HepG2 (cell line): Measurements from ENCODE around the gene OS9. TPM values are rescaled to one million over a fixed set of nuclear protein-coding genes. Genes with fewer than 3 reads are reported as not detected.

ENCODE experiments used
- ATAC-seq: fragments of 200-7000 bp; cut with Tn5 transposase; 3 replicates; pipeline ENCODE4 v1.9.1; 2020; ENCODE audit warnings: mild to moderate bottlenecking, moderate library complexity
- BruUV-seq: library from RNA; stranded (reverse); fragments of 400-500 nt; replicated peaks from 2 replicates; lab custom pipeline; 2021; lab: Mats Ljungman, UMichigan
- CTCF ChIA-PET: fragments of 300-600 bp; formaldehyde crosslinking; extraction: SDS; loops from one replicate; lab custom pipeline; 2021; ENCODE audit warnings: low total read pairs, inconsistent platforms, low intra/inter-chr PET ratio; lab: Yijun Ruan, JAX
- POLR2A ChIA-PET: fragments of 350-600 bp; sonication (Branson Sonifier 250); formaldehyde crosslinking; loops from one replicate; lab custom pipeline; 2020; ENCODE audit warnings: antibody characterized with exemption, inconsistent platforms; lab: Yijun Ruan, JAX
- DNase-seq: peaks from one replicate; pipeline ENCODE4 v3.0.0-alpha.2; 2015; ENCODE audit warnings: low spot score
- FAIRE-seq: peaks from 3 replicates; lab custom pipeline; 2011; peaks lifted over from hg19 to GRCh38; lab: Jason Lieb, UNC
- H2AFZ ChIP-seq: one replicate; pipeline ENCODE4 v1.6.1; 2011; ENCODE audit warnings: low read length, inconsistent platforms
- H3K27ac ChIP-seq: fragments of 300-600 bp; 3 replicates; pipeline ENCODE4 v1.8.0; 2011; ENCODE audit warnings: mixed run types, mild to moderate bottlenecking, mixed read lengths, low read length, inconsistent platforms; ENCODE audit not compliant: insufficient read depth; ENCODE audit errors: extremely low read length
- H3K27me3 ChIP-seq, 2 experiments: fragments of 200-600 bp in 1 of 2; 2 replicates in 1 of 2; 3 replicates in 1 of 2; pipeline versions ENCODE4 v1.6.0 to v1.8.0; 2011; ENCODE audit warnings: low read length in 2 of 2, mild to moderate bottlenecking in 2 of 2, moderate library complexity in 2 of 2, inconsistent platforms in 1 of 2; ENCODE audit not compliant: insufficient read depth in 2 of 2, control insufficient read depth in 1 of 2
- H3K36me3 ChIP-seq, 2 experiments: fragments of 200-600 bp in 1 of 2; replicated peaks in 1 of 2; 2 replicates in 1 of 2; 3 replicates in 1 of 2; pipeline versions ENCODE4 v1.5.1 to v1.8.0; 2011; ENCODE audit warnings: low read length in 2 of 2, inconsistent platforms in 1 of 2; ENCODE audit not compliant: insufficient read depth in 2 of 2, control insufficient read depth in 1 of 2
- H3K4me1 ChIP-seq: 2 replicates; pipeline ENCODE4 v1.5.1; 2012; ENCODE audit warnings: low read length, inconsistent platforms; ENCODE audit not compliant: insufficient read depth
- H3K4me2 ChIP-seq: 2 replicates; pipeline ENCODE4 v1.6.0; 2011; ENCODE audit warnings: low read depth, low read length, inconsistent platforms
- H3K4me3 ChIP-seq, 3 experiments: fragments of 200-600 bp in 1 of 3; sonication (generic), shearing (Covaris generic) in 1 of 3; replicated peaks in 1 of 3; 2 replicates each; pipeline ENCODE4 v1.5.1; 2011 to 2016; ENCODE audit warnings: low read length in 3 of 3, inconsistent platforms in 2 of 3, low read depth in 2 of 3, mild to moderate bottlenecking in 2 of 3, control low read depth in 1 of 3, mixed read lengths in 1 of 3; ENCODE audit not compliant: insufficient read depth in 1 of 3
- H3K79me2 ChIP-seq: one replicate; pipeline ENCODE4 v1.6.1; 2011; ENCODE audit warnings: low read length, inconsistent platforms; ENCODE audit not compliant: insufficient read depth
- H3K9ac ChIP-seq: 2 replicates; pipeline ENCODE4 v1.6.0; 2011; ENCODE audit warnings: mild to moderate bottlenecking, low read depth, low read length, inconsistent platforms; ENCODE audit not compliant: insufficient read depth
- H3K9me3 ChIP-seq: 2 replicates; pipeline ENCODE4 v1.5.1; 2012; ENCODE audit warnings: mild to moderate bottlenecking, low read length
- H4K20me1 ChIP-seq: 2 replicates; pipeline ENCODE4 v1.6.0; 2011; ENCODE audit warnings: inconsistent platforms, mild to moderate bottlenecking, low read length, moderate library complexity; ENCODE audit not compliant: insufficient read depth
- AGO1 ChIP-seq: fragments of 200-400 bp; formaldehyde crosslinking; IDR thresholded peaks from 2 replicates; pipeline ENCODE4 v1.6.1; 2017; ENCODE audit warnings: mild to moderate bottlenecking, low read depth, low read length, moderate library complexity; ENCODE audit not compliant: poor library complexity, severe bottlenecking
- CBFB ChIP-seq: sonication (generic); formaldehyde crosslinking; IDR thresholded peaks from 2 replicates; pipeline ENCODE4 v1.4.0; 2020; ENCODE audit warnings: missing genetic modification reagents
- HHEX ChIP-seq: IDR thresholded peaks from 2 replicates; pipeline ENCODE4 v1.6.1; 2016; ENCODE audit warnings: control low read depth
- ISX ChIP-seq: sonication (generic); formaldehyde crosslinking; conservative IDR thresholded peaks from 2 replicates; pipeline ENCODE4 v1.5.0; 2020; ENCODE audit warnings: missing genetic modification reagents
- JUNB ChIP-seq: sonication (generic); formaldehyde crosslinking; IDR thresholded peaks from 2 replicates; pipeline ENCODE4 v1.8.0; 2022; ENCODE audit warnings: missing genetic modification reagents, mild to moderate bottlenecking, borderline replicate concordance
- NBN ChIP-seq: fragments of 450-650 bp; conservative IDR thresholded peaks from 2 replicates; pipeline ENCODE4 v1.6.1; 2017
- SKI ChIP-seq: fragments of 450-650 bp; IDR thresholded peaks from one replicate; pipeline ENCODE4 v1.6.1; 2018; ENCODE audit warnings: mild to moderate bottlenecking; ENCODE audit not compliant: partially characterized antibody
- TAF1 ChIP-seq: sonication (generic); formaldehyde crosslinking; IDR thresholded peaks from 2 replicates; pipeline ENCODE4 v1.4.0; 2020; ENCODE audit warnings: missing genetic modification reagents
- TBL1XR1 ChIP-seq: fragments of 150-350 bp; IDR thresholded peaks from 2 replicates; pipeline ENCODE4 v1.6.1; 2014; ENCODE audit warnings: borderline replicate concordance, low read length; ENCODE audit not compliant: partially characterized antibody
- ZBTB1 ChIP-seq: sonication (generic); formaldehyde crosslinking; IDR thresholded peaks from 2 replicates; pipeline ENCODE4 v1.4.0; 2020; ENCODE audit warnings: missing genetic modification reagents, borderline replicate concordance
- ZNF124 ChIP-seq: sonication (generic); formaldehyde crosslinking; IDR thresholded peaks from 2 replicates; pipeline ENCODE4 v1.4.0; 2020; ENCODE audit warnings: missing genetic modification reagents
- ZNF30 ChIP-seq: sonication (generic); formaldehyde crosslinking; IDR thresholded peaks from 2 replicates; pipeline ENCODE4 v1.5.0; 2020; ENCODE audit warnings: mild to moderate bottlenecking, missing genetic modification reagents
- ZNF781 ChIP-seq: sonication (generic); formaldehyde crosslinking; IDR thresholded peaks from 2 replicates; pipeline ENCODE4 v1.5.1; 2020; ENCODE audit warnings: borderline replicate concordance, mild to moderate bottlenecking, missing genetic modification reagents; ENCODE audit errors: not compliant biosample characterization
- WGBS: methylation state at CpG from one replicate; pipeline ENCODE4 v1.1.6; 2017; ENCODE audit warnings: low lambda C conversion rate; 5-methylcytosine and 5-hydroxymethylcytosine counted together
- in situ Hi-C: cut with HindIII; loops from 2 replicates; pipeline ENCODE4 v1.10.0; 2017; ENCODE audit warnings: low pct_unique_long_range_greater_than_20kb; ENCODE audit not compliant: extremely low pct_ligation_motif_present
- intact Hi-C: fragments of 100-400 bp; cut with micrococcal nuclease; formaldehyde crosslinking; loops from one replicate; pipeline ENCODE4 v1.10.0; 2022; ENCODE audit not compliant: unreplicated experiment
- polyA plus RNA-seq, 8 experiments: library from polyadenylated mRNA; depleted of rRNA in 3 of 8; stranded (reverse) in 7 of 8; unstranded in 1 of 8; fragments of >200 nt; fragmentation: Illumina TruSeq in 4 of 8; extraction: Trizol in 4 of 8; gene quantifications; 2 replicates each; pipeline versions ENCODE4 v1.2.1 to v1.2.3, GENCODE V29; 2011 to 2016; ENCODE audit warnings: low read depth in 4 of 8, missing spikeins in 1 of 8, mixed read lengths in 1 of 8; ENCODE audit not compliant: insufficient read depth in 1 of 8
- total RNA-seq, 5 experiments: library from RNA; depleted of rRNA; stranded (reverse); fragments of >200 nt; fragmentation: Illumina TruSeq; extraction: Trizol; gene quantifications; 2 replicates each; pipeline ENCODE4 v1.2.3, GENCODE V29; 2016; ENCODE audit warnings: low read depth in 1 of 5
- TF ChIP-seq, protein P1 (sequence below): sonication (generic); formaldehyde crosslinking; IDR thresholded peaks from 2 replicates; pipeline ENCODE4 v1.5.0; 2020; ENCODE audit warnings: mild to moderate bottlenecking, missing genetic modification reagents, borderline replicate concordance
- TF ChIP-seq, protein P2 (sequence below): sonication (generic); formaldehyde crosslinking; IDR thresholded peaks from 2 replicates; pipeline ENCODE4 v1.5.0; 2020; ENCODE audit warnings: missing genetic modification reagents
- TF ChIP-seq, protein P3 (sequence below): sonication (generic); formaldehyde crosslinking; IDR thresholded peaks from 2 replicates; pipeline ENCODE4 v1.8.0; 2022; ENCODE audit warnings: missing genetic modification reagents, mild to moderate bottlenecking, moderate library complexity, borderline replicate concordance

Gene OS9
- total and polyA plus RNA-seq, 2 of the 13 experiments (the other 11 are each of a cell fraction or from before 2014, with no cell fraction given), result 156 to 206 TPM

DNA sequence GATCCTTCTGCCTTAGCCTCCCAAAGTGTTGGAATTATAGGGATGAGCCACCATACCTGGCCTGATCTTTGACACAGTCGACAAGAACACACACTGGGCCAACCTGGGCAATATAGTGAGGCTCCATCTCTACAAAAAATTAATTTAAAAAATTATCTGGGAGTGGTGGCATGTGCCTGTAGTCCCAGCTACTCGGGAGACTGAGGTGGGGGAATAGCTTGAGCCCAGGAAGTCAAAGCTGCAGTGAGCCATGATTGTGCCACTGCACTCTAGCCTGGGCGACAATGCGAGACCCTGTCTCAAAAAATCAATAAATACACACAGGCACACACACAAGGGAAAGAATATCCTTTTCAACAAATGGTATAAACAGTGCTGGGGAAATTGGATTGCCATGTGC is 6.1 kb upstream of the OS9 start:
- Histone ChIP-seq H2AFZ (no peak overlapping the region), H3K36me3 (no peaks in the 10 kb centered on the region), H3K4me3 (no peak overlapping the region), H4K20me1 (no peaks in the 10 kb centered on the region), H3K27me3 (no peaks in the 10 kb centered on the region), H3K4me2 (no peak overlapping the region), H3K79me2 (no peaks in the 10 kb centered on the region), H3K4me1 (peaks cover 6% of the 10 kb centered on the region), H3K9me3 (no peaks in the 10 kb centered on the region), H3K27ac (no peak overlapping the region), H3K9ac (no peak overlapping the region)
- ChIA-PET CTCF (no interaction called here), POLR2A (no interaction called here)
- in situ Hi-C loops, result no loop called here
- no peak; the same call in 2 of the 3 replicates for ATAC-seq
- WGBS, result 5% methylated on average over 4 of the region's 4 CpGs
- intact Hi-C loops, result no loop called here
- no peak for FAIRE-seq
- BruUV-seq, result no TSS peak
- TF ChIP-seq ZNF30, result no peak
- no peak for TF ChIP-seq ISX (CRISPR knock-in tag)
- no peak for TF ChIP-seq ZBTB1 (CRISPR knock-in tag)
- TF ChIP-seq TAF1, result no peak
- TF ChIP-seq, protein P1, sequence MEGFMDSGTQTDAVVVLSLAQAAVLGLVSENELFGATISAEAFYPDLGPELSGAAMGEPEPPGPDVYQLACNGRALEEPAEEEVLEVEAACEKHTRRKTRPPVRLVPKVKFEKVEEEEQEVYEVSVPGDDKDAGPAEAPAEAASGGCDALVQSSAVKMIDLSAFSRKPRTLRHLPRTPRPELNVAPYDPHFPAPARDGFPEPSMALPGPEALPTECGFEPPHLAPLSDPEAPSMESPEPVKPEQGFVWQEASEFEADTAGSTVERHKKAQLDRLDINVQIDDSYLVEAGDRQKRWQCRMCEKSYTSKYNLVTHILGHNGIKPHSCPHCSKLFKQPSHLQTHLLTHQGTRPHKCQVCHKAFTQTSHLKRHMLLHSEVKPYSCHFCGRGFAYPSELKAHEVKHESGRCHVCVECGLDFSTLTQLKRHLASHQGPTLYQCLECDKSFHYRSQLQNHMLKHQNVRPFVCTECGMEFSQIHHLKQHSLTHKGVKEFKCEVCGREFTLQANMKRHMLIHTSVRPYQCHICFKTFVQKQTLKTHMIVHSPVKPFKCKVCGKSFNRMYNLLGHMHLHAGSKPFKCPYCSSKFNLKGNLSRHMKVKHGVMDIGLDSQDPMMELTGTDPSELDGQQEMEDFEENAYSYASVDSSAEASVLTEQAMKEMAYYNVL (CRISPR knock-in tag), result no peak
- no peak for TF ChIP-seq NBN
- no peak for TF ChIP-seq SKI
- DNase-seq, result no peak

DNA sequence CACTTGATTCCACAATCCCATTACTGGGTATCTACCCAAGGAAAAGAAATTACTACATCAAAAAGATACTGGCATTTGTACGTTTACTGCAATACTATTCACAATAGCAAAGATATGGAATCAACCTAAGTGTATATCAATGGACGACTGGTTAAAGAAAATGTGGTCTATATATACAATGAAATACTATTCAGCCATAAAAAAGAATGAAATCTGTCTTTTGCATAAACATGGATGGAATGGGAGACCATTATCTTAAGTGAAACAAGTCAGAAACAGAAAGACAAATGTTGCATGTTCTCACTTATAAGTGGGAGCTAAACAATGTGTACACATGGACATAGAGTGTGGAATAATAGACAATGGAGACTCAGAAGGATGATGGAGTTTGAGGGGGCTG is 5.0 kb upstream of the OS9 start:
- FAIRE-seq, result no peak
- POLR2A ChIA-PET, result no interaction called here
- intact Hi-C loops, result no loop called here
- H3K36me3 ChIP-seq, result no peaks in the 10 kb centered on the region
- no TSS peak for BruUV-seq
- H3K27me3 ChIP-seq, result no peaks in the 10 kb centered on the region
- H3K79me2 ChIP-seq, result no peaks in the 10 kb centered on the region
- no peak for ATAC-seq
- peaks cover 11% of the 10 kb centered on the region for H3K4me1 ChIP-seq
- H4K20me1 ChIP-seq, result no peaks in the 10 kb centered on the region
- in situ Hi-C loops, result no loop called here
- CTCF ChIA-PET, result no interaction called here
- no peak for DNase-seq
- H3K9me3 ChIP-seq, result no peaks in the 10 kb centered on the region
- no peak overlapping the region for H3K4me2 ChIP-seq
- no peak overlapping the region for H3K27ac ChIP-seq
- 2% methylated on average over 2 of the region's 2 CpGs for WGBS
- H3K4me3 ChIP-seq, result no peak overlapping the region
- no peak overlapping the region for H2AFZ ChIP-seq
- H3K9ac ChIP-seq, result no peak overlapping the region
- no peak for TF ChIP-seq CBFB (CRISPR knock-in tag)
- no peak for TF ChIP-seq ZNF781 (CRISPR knock-in tag)
- TF ChIP-seq JUNB (CRISPR knock-in tag), result no peak
- TF ChIP-seq, protein P2, sequence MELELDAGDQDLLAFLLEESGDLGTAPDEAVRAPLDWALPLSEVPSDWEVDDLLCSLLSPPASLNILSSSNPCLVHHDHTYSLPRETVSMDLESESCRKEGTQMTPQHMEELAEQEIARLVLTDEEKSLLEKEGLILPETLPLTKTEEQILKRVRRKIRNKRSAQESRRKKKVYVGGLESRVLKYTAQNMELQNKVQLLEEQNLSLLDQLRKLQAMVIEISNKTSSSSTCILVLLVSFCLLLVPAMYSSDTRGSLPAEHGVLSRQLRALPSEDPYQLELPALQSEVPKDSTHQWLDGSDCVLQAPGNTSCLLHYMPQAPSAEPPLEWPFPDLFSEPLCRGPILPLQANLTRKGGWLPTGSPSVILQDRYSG (CRISPR knock-in tag), result no peak
- no peak for TF ChIP-seq ZNF124 (CRISPR knock-in tag)
- no peak for TF ChIP-seq AGO1
- TF ChIP-seq TBL1XR1, result no peak
- TF ChIP-seq, protein P3, sequence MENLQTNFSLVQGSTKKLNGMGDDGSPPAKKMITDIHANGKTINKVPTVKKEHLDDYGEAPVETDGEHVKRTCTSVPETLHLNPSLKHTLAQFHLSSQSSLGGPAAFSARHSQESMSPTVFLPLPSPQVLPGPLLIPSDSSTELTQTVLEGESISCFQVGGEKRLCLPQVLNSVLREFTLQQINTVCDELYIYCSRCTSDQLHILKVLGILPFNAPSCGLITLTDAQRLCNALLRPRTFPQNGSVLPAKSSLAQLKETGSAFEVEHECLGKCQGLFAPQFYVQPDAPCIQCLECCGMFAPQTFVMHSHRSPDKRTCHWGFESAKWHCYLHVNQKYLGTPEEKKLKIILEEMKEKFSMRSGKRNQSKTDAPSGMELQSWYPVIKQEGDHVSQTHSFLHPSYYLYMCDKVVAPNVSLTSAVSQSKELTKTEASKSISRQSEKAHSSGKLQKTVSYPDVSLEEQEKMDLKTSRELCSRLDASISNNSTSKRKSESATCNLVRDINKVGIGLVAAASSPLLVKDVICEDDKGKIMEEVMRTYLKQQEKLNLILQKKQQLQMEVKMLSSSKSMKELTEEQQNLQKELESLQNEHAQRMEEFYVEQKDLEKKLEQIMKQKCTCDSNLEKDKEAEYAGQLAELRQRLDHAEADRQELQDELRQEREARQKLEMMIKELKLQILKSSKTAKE (CRISPR knock-in tag), result no peak
- TF ChIP-seq HHEX (CRISPR knock-in tag), result no peak
